HG03558 (cell line): ENCODE measurements around the gene C1QL4.
A peak's percentile ranks its signal among the peaks of the same experiment; 100 is the strongest.
"Not testable (repeated sequence)": the region's sequence is repeated elsewhere in the genome, so short reads cannot be mapped to it uniquely, and the experiment has no call there.

ENCODE experiments used
- ATAC-seq: cut with Tn5 transposase; IDR thresholded peaks from one replicate; pipeline ENCODE4 v1.9.1; 2021; ENCODE audit warnings: moderate number of reproducible peaks; ENCODE audit not compliant: unreplicated experiment; ENCODE audit errors: extremely low read depth

The C1QL4 gene

DNA sequence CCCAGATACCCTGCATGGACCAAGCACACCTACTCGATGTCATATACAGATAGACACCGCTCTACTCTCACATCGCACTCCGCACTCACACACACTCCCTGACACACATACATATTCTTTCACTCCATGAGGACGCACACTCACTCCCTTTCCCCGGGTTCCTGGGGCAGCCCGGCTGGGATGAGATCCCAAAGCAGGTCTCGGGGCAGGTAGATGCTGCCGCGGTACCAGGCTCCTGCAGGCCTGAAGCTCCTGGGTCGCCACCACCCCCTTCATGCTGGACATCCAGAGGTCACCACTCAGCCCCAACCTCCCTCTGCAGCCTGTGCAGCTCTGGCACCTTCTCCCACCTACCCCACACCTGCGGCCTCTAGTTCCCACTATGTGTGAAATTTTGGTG lies 2.3 kb downstream of the C1QL4 start:
- no peak for ATAC-seq

DNA sequence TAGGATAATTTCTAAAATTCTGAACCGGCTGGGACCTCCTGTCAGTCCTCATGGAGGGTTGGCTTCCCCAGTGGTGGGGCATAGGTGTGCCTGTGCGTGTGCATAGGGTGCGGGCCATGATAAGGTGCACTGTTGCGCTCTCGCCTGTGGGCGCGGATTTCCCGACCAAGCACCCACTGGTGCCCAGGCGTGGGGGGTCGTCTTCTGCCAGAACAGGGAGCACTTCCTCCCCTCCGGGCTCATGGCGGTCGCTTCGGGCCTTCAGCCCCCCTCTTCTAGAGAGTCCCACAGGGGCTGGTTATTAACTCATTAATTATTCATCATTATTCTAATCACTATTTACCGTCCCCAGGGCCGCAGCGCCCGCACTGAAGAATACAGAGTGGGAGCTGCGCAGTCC lies 2.8 kb downstream of the C1QL4 start:
- no peak for ATAC-seq

DNA sequence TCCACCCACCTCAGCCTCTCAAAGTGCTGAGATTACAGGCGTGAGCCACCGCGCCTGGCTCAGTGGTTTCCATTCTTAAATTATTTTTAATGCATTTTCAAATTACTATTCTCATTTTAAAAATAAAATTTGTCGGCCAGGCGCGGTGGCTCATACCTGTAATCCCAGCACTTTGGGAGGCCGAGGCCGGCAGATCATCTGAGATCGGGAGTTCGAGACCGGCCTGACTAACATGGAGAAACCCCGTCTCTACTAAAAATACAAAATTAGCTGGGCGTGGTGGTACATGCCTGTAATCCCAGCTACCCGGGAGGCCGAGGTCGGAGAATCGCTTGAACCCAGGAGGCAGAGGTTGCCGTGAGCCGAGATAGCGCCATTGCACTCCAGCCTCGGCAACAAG lies 3.2 kb downstream of the C1QL4 start:
- ATAC-seq: not testable (repeated sequence)

DNA sequence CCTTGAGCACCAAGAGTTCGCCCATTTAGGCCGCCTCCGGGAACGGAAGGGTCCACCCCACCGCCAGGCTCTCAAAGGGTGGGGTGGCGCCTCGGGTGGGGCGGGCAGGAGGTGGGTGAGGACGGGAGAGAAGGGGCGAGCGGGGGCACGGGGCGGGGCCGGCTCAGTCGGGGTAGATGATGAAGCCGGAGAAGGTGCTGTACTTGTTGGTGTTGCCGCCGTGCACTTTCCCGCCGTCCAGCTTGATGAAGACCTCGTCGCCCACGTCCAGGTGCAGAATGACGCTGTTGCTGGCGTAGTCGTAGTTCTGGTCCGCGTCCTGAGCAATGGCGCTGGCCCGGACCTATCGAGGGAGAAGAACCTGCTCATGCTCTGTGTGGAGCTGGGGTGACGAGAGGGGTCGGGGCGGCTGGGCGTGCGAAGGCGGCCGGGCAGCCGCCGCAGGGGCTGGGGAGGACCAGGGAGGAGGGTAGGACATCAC lies 4.1 kb downstream of the C1QL4 start:
- ATAC-seq: no peak

DNA sequence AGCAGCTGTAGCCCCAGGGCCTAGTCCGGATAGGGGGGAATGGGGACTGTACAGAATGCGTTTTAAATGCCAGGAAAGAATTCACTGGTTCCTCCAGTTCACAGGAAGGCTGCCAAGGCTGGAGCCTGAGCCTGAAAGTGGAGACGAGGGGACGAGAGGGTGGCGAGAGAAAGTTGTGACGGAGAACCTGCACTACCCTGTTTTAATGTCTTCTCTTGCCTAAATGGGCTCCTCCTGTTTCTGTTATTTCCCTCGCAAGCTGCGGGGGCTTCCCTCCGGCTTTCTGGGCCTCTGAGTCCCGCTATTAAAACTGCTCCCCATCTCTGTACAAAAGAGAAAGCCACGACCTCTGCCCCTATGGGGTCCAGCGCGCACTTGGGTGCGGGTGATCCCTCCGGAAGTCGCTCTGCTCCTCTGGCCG lies 4.5 kb downstream of the C1QL4 start:
- no peak for ATAC-seq

DNA sequence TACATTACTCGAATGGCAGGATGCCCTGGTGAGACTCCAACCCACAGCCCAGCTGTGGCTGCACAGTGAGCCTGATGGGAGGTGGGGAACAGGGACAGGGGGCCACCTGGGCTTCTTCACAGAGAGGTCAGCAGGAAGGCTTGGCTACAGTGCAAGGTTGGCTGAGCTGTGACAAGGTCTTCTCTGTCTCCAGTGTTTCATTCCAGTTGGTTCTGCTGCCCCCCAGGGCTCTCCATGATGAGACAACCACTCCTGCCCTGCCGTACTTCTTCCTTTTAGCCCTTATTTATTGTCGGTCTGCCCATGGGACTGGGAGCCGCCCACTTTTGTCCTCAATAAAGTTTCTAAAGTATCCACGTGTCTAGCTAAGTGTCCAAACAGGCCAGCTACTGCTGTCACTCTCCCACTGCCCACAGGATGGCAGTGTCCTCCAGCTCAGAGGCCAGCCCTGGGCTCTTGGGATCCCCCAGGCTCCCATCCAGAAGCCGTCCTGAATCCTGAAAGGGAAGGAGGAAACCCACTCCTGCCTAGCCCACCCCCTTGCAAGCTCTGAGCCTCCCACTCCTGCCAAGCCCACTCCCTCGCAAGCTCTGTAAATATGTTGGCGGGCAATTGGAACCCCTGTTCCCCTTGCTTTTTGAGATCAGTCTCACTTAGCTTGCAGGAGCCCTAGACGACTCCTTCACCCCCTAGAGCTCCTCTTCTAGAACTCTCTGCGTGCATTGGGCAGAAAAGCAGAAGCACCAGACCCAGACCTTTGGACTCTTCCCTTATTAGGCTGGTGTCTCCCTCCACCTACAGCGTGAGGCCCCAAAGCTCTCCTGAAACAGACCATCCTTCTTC lies 5.4 kb downstream of the C1QL4 start:
- ATAC-seq: no peak

DNA sequence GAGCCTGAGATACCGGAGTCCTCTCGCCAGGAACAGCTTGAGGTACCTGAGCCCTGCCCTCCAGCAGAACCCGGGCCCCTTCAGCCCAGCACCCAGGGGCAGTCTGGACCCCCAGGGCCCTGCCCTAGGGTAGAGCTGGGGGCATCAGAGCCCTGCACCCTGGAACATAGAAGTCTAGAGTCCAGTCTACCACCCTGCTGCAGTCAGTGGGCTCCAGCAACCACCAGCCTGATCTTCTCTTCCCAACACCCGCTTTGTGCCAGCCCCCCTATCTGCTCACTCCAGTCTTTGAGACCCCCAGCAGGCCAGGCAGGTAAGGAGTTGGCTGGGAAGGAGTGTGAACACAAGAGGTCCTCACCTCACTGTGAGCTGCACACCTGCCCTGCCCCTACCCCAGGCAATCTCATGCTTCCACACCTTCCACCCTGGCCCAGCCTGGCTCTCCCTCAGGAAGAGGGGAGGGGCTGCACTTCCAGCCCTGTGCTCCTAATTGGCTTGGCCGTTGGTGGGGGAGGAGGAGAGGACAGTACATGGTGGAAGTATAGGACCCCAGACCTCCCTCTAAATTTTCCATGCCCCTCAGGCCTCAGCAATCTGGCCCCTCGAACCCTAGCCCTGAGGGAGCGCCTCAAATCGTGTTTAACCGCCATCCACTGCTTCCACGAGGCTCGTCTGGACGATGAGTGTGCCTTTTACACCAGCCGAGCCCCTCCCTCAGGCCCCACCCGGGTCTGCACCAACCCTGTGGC lies 6.2 kb downstream of the C1QL4 start:
- ATAC-seq: no peak

DNA sequence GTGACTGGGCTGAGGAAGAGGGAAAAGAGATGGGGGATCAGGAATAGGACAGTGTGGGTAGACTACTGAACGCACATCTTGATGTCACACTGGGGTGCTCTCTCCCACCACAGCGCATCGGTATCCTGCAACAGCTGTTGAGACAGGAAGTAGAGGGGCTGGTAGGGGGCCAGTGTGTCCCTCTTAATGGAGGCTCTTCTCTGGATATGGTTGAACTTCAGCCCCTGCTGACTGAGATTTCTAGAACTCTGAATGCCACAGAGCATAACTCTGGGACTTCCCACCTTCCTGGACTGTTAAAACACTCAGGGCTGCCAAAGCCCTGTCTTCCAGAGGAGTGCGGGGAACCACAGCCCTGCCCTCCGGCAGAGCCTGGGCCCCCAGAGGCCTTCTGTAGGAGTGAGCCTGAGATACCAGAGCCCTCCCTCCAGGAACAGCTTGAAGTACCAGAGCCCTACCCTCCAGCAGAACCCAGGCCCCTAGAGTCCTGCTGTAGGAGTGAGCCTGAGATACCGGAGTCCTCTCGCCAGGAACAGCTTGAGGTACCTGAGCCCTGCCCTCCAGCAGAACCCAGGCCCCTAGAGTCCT lies 6.9 kb downstream of the C1QL4 start:
- ATAC-seq: no peak

DNA sequence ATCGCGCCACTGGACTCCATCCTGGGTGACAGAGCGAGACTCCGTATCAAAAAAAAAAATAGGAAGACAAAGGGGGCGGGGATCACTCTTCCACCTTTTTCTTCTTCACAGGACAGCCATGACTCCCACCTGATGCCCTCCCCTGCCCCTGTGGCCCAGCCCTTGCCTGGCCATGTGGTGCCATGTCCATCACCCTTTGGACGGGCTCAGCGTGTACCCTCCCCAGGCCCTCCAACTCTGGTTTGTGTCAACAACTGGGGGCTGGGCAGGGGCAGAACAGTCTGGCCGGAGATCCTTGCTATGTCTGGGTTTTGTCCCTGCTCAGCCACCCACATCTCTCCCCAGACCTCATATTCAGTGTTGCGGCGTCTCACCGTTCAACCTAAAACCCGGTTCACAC lies 8.2 kb downstream of the C1QL4 start:
- no peak for ATAC-seq

DNA sequence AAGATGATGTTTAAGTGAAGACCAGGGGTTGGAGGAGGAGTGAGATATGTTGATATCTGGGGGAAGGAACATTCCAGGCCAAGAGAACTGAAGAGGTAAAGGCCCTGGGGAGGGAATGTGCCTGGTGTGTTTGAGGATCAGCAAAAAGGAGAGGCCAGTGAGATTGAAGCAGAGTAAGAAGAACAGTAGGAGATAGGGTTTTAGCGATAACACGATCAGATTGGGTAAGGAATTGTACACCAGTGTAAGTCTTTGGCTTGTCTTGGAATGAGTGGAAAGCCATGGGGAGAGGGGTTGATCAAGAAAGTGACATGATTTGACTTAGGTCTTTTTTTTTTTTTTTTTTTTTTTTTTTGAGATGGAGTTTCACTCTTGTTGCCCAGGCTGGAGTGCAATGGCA lies 9.1 kb downstream of the C1QL4 start:
- no peak for ATAC-seq

DNA sequence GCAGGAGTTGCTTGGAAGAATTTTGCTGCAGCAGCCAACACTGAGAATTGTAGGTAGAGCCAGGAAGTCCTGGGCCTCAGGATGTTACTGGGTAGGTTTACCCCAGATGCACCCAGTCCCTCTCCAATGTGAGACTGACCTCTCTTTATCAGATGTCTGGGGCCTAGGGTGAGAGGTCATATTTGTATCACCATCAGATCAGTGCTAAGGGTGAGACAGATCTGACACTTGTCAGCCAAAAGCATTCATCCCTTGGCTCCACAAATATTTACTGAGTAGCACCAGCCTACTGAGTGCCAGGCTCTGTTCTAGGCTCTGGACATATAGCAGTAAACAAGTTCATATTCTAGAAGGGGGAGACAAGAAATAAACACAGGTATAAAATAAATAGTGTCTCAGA lies 9.6 kb downstream of the C1QL4 start:
- ATAC-seq: no peak

DNA sequence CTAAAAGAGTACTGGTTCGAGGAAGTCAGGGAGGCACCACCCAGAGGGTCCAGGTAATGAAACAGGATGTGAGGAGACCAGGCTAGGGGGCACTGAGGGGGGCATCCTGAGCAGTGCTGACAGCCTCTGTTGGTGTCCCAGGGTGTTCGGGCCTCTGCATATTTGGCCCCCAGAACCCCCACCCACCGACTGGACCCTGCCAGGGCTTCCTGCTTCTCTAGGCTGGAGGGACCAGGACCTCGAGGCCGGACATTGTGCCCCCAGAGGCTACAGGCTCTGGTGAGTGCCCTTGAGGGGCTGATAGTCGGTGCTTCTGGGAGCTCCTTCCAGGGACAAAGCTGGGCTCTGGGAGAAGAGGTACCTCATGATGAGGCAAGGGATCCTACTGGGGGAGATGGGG lies 11.4 kb downstream of the C1QL4 start:
- no peak for ATAC-seq

DNA sequence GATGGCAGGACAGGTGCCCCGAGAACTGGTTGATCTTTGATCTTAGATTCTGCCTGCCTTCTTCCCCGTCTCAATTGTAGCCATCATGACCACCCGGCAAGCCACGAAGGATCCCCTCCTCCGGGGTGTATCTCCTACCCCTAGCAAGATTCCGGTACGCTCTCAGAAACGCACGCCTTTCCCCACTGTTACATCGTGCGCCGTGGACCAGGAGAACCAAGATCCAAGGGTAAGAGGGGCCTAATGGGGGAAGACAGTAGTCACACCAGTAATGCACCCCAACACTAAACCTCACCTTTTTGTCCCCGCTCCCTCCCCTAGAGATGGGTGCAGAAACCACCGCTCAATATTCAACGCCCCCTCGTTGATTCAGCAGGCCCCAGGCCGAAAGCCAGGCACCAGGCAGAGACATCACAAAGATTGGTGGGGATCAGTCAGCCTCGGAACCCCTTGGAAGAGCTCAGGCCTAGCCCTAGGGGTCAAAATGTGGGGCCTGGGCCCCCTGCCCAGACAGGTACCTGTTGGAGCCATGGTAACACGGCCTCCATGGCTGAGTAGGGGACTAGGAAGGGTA lies 13.4 kb downstream of the C1QL4 start:
- ATAC-seq: no peak

DNA sequence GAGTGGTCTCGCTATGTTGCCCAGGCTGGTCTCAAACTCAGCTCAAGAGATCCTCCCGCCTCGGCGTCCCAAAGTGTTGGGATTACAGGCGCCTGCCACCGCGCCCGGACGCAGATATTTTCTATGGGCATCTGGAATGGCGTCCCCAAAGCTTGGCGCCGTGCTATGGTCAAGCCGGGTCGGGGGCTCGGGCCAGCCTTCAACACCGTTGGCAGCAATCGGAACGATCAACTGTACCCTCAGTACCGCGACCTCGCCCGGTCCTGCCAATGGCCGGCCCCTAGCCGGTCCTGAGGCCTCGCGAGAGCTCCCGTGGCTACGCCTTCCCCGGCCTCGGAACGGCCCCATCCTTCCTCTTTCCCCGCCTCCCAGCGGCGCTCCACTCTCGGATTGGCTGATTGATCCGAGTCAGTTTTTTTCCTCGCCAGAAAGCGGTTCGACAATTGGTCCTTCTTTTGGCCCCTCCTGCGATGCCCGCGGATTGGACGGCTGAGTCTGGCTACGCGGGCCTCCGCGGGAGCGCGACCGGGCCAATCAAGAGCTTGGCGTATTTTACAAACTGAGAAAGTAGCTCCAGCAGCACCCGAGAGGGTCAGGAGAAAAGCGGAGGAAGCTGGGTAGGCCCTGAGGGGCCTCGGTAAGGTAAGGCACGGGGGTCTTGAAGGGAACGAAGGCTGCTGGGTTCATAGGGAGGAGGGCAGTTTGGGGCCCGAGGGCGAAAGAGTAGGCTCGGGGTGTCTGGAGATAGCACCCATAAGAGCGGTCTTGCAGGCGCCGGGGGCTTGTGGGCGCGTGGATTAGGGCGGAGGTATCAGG lies 14.1 kb downstream of the C1QL4 start, which contains the start of gene TROAP:
Gene TROAP (plus strand): TSS at position 548 of the 816 bp plus-strand sequence. CDS start 354 bp downstream, outside the sequence.
- peak; percentile 93 for ATAC-seq

DNA sequence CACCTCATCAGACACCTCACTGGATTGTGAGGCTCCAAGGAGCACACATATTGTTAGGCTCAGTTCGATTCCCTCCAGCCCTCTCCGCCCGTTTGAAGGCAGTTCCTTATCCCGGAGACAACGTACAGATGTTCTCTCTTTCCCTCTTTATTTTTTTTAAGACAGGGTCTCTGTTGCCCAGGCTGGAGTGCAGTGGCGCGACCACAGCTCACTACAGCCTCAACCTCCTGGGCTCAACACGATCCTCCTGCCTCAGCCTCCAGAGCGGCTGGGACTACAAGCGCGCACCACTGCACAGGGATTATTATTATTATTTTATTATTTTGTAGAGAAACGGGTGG lies 14.7 kb downstream of the C1QL4 start:
- no peak for ATAC-seq

DNA sequence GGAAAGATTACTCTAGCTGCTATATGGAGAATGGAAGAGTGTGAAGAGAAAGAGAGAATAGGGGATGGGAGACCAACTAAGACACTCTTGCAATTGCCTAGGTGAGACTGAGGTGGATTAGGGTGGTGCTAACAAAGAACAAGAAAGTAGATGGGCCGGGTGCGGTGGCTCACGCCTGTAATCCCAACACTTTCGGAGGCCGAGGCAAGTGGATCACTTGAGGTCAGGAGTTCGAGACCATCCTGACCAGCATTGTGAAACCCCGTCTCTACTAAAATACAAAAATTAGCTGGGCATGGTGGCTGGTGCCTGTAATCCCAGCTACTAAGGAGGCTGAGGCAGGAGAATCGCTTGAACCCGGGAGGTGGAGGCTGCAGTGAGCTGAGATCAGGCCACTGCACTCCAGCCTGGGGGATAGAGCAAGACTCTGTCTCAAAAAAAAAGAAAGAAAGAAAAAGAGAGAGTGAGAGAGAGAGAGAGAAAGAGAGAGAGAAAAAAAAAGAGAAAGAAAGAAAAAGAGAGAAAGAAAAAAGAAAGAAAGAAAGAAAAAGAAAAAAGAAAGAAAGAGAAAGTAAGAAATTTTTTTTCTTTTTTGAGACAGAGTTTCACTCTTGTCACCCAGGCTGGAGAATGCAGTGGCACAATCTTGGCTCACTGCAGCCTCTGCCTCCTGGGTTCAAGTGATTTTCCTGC lies 16.4 kb downstream of the C1QL4 start:
- ATAC-seq: not testable (repeated sequence)

DNA sequence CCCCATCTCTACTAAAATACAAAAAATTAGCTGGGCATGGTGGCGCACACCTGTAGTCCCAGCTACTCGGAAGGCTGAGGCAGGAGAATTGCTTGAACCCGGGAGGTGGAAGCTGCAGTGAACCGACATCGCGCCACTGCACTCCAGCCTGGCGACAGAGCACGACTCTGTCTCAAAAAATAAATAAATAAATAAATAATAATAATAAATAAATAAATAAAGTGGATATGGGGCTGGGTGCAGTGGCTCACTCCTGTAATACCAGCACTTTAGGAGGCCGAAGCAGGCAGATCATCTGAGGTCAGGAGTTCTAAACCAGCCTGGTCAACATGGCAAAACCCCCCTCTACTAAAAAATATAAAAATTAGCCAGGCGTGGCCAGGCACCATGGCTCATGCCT lies 19.9 kb downstream of the C1QL4 start:
- not testable (repeated sequence) for ATAC-seq

DNA sequence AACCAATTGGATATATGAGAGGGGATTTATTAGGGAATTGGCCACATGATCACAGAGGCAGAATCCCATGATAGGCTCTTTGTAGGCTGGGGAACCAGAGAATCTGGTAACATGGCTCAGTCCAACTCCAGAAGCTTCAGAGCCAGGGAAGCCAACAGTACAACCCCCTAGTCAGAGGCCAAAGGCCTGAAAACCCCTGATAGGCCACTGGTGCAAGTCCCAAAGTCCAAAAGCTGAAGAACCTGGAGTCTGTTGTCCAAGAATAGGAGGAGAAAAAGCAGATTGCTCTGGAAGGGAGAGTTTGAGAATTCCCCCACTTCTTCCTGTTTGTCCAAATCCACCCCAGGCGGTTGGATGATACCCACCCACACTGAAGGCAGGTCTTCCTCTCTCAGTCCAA lies 22.2 kb downstream of the C1QL4 start:
- no peak for ATAC-seq

DNA sequence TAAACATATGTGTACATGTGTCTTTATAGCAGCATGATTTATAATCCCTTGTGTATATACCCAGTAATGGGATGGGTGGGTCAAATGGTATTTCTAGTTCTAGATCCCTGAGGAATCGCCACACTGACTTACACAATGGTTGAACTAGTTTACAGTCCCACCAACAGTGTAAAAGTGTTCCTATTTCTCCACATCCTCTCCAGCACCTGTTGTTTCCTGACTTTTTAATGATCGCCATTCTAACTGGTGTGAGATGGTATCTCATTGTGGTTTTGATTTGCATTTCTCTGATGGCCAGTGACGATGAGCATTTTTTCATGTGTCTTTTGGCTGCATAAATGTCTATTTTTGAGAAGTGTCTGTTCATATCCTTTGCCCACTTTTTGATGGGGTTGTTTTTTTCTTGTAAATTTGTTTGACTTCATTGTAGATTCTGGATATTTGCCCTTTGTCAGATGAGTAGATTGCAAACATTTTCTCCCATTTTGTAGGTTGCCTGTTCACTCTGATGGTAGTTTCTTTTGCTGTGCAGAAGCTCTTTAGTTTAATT lies 26.5 kb downstream of the C1QL4 start:
- not testable (repeated sequence) for ATAC-seq
